ENCODE measurements around the gene BCL7B. TPM values are rescaled to one million over a fixed set of nuclear protein-coding genes. Genes with fewer than 3 reads are reported as not detected.

BCL7B gene
- total RNA-seq, 1 experiment from 2014 or later: 50.4 TPM

DNA sequence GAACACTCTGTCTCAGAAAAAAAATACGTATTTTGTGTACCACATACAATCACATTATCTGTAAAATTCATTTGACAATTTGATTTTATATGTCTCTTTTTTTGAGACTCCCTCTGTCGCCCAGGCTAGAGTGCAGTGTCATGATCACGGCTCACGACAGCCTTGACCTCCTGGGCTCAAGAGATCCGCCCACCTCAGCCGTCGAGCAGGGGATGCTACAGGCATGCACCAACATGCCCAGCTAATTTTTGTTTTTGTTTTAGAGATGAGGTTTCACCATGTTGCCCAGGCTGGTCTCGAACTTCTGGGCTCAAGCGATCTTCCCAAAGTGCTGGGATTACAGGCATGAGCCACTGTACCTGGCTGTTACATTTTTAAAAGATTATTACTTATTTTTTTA lies 23.7 kb downstream of the BCL7B start:
- H3K27ac ChIP-seq (ENCODE audit: low read depth, low read length): no peak overlapping the region
- no peaks in the 10 kb centered on the region for H3K79me2 ChIP-seq (ENCODE audit: insufficient read depth, low read length)
- H4K20me1 ChIP-seq (ENCODE audit: insufficient read depth): no peaks in the 10 kb centered on the region
- TF ChIP-seq POLR2A (IDR thresholded peaks at IDR 0.05; ENCODE audit: borderline replicate concordance, extremely low read depth, insufficient read depth, insufficient read length): no peak
- TF ChIP-seq, protein P1, sequence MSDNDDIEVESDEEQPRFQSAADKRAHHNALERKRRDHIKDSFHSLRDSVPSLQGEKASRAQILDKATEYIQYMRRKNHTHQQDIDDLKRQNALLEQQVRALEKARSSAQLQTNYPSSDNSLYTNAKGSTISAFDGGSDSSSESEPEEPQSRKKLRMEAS (IDR thresholded peaks at IDR 0.05): no peak
- no peak for TF ChIP-seq ZNF274 (IDR thresholded peaks at IDR 0.05; ENCODE audit: low read depth, low read length)
- TF ChIP-seq TCF7L2 (IDR thresholded peaks at IDR 0.05; ENCODE audit: borderline replicate concordance, extremely low read depth, insufficient read depth, insufficient read length): no peak
- no peak for TF ChIP-seq RAD21 (IDR thresholded peaks at IDR 0.05; ENCODE audit: low read depth)
- TF ChIP-seq ELF1 (IDR thresholded peaks at IDR 0.05; ENCODE audit: borderline replicate concordance, low read depth): no peak
- TF ChIP-seq SIN3A (IDR thresholded peaks at IDR 0.05; ENCODE audit: low read depth): no peak
- no peak for TF ChIP-seq POLR2AphosphoS5 (IDR thresholded peaks at IDR 0.05; ENCODE audit: low read depth, low read length)
- TF ChIP-seq CEBPB (IDR thresholded peaks at IDR 0.05; ENCODE audit: low read depth): no peak
- no peak for TF ChIP-seq SP1 (IDR thresholded peaks at IDR 0.05; ENCODE audit: low read depth)
- no peak for TF ChIP-seq JUND (IDR thresholded peaks at IDR 0.05)
- TF ChIP-seq, protein P2, sequence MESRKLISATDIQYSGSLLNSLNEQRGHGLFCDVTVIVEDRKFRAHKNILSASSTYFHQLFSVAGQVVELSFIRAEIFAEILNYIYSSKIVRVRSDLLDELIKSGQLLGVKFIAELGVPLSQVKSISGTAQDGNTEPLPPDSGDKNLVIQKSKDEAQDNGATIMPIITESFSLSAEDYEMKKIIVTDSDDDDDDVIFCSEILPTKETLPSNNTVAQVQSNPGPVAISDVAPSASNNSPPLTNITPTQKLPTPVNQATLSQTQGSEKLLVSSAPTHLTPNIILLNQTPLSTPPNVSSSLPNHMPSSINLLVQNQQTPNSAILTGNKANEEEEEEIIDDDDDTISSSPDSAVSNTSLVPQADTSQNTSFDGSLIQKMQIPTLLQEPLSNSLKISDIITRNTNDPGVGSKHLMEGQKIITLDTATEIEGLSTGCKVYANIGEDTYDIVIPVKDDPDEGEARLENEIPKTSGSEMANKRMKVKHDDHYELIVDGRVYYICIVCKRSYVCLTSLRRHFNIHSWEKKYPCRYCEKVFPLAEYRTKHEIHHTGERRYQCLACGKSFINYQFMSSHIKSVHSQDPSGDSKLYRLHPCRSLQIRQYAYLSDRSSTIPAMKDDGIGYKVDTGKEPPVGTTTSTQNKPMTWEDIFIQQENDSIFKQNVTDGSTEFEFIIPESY (IDR thresholded peaks at IDR 0.05; ENCODE audit: extremely low read depth, insufficient replicate concordance, low read length): no peak
- TF ChIP-seq, protein P3, sequence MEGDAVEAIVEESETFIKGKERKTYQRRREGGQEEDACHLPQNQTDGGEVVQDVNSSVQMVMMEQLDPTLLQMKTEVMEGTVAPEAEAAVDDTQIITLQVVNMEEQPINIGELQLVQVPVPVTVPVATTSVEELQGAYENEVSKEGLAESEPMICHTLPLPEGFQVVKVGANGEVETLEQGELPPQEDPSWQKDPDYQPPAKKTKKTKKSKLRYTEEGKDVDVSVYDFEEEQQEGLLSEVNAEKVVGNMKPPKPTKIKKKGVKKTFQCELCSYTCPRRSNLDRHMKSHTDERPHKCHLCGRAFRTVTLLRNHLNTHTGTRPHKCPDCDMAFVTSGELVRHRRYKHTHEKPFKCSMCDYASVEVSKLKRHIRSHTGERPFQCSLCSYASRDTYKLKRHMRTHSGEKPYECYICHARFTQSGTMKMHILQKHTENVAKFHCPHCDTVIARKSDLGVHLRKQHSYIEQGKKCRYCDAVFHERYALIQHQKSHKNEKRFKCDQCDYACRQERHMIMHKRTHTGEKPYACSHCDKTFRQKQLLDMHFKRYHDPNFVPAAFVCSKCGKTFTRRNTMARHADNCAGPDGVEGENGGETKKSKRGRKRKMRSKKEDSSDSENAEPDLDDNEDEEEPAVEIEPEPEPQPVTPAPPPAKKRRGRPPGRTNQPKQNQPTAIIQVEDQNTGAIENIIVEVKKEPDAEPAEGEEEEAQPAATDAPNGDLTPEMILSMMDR (IDR thresholded peaks at IDR 0.05 in 2 of 3, conservative IDR thresholded peaks at IDR 0.05 in 1 of 3; ENCODE audit: borderline replicate concordance in 1 of 3, insufficient read depth in 1 of 3, low read depth in 2 of 3, low read length in 2 of 3): no peak
- no peak for TF ChIP-seq FOSL1 (IDR thresholded peaks at IDR 0.05; ENCODE audit: low read depth)
- no peak for TF ChIP-seq EZH2 (IDR thresholded peaks at IDR 0.05)
- no peak for TF ChIP-seq SRF (IDR thresholded peaks at IDR 0.05; ENCODE audit: low read depth)
- H3K4me2 ChIP-seq (ENCODE audit: low read length): no peak overlapping the region
- H3K36me3 ChIP-seq (ENCODE audit: control insufficient read depth in 1 of 2, insufficient read depth in 2 of 2, low read length in 2 of 2): peaks cover 19 to 20% of the 10 kb centered on the region in 2 experiments; a peak in 3 of 4 replicates
- intact Hi-C loops (cut with micrococcal nuclease): no loop called here
- peaks cover 0 to 4% of the 10 kb centered on the region in 2 experiments; a peak in 1 of 4 replicates for H3K4me1 ChIP-seq (ENCODE audit: control insufficient read depth in 1 of 2, insufficient read depth in 2 of 2, low read length in 2 of 2)
- no peaks in the 10 kb centered on the region for H3K9me3 ChIP-seq (ENCODE audit: control insufficient read depth in 1 of 2, insufficient read depth in 1 of 2, low read depth in 1 of 2, low read length in 2 of 2)
- DNase-seq (ENCODE audit: low read depth, low spot score) (no peak), ATAC-seq (0 out of 2 replicates have a peak, but pooled peaks have one; percentile 42)
- BruUV-seq (replicated peaks): no TSS peak
- no peak overlapping the region for H3K4me3 ChIP-seq (replicated peaks in 1 of 2; ENCODE audit: low read depth in 1 of 2, low read length in 2 of 2)
- RAD21 ChIA-PET (ENCODE audit: low non-redundant PET in 1 of 2, low total read pairs in 2 of 2, uncharacterized antibody in 2 of 2, unreplicated experiment in 2 of 2): no interaction called here
- no peak overlapping the region for H2AFZ ChIP-seq (ENCODE audit: low read depth, low read length, poor library complexity, severe bottlenecking)
- H3K9me2 ChIP-seq (ENCODE audit: insufficient read depth): no peaks in the 10 kb centered on the region
- H3K9ac ChIP-seq (ENCODE audit: low read length): no peak overlapping the region
- CTCF ChIA-PET: no interaction called here
- POLR2A ChIA-PET: interaction anchor here (1.6 kb wide), 1 partner anchor 11 kb away, joined by 3 read pairs; the partner anchor contains the start of gene BAZ1B
- no peaks in the 10 kb centered on the region for H3K27me3 ChIP-seq (ENCODE audit: insufficient read depth, low read length)
